HG03196 (cell line): ENCODE data around the gene PTK7.

Experiments used
- ATAC-seq: cut with Tn5 transposase; IDR thresholded peaks from one replicate; pipeline ENCODE4 v1.9.1; 2021; ENCODE audit not compliant: unreplicated experiment

PTK7 gene

GRCh38 chr6:43200541-43200940, 124.4 kb downstream of the PTK7 start:
- no peak for ATAC-seq

DNA sequence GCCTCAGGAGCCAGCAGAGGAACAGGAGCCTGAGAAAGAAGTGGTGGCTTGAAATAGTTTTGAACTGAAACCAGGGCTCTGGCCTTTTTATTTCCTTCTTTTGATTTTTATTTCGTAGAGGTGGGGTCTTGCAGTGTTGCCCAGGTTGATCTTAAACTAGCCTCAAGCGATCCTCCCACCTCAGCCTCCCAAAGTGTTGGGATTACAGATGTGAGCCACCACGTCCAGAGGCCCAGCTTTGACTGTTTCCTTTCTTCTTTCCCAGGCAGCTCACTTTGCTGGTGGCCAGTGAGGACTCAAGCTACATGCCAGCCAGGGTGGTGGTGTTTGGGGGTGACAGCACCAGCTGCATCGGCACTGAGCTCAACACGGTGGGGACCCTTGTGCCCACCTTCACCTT, 126.3 kb downstream of the PTK7 start:
- no peak for ATAC-seq

DNA sequence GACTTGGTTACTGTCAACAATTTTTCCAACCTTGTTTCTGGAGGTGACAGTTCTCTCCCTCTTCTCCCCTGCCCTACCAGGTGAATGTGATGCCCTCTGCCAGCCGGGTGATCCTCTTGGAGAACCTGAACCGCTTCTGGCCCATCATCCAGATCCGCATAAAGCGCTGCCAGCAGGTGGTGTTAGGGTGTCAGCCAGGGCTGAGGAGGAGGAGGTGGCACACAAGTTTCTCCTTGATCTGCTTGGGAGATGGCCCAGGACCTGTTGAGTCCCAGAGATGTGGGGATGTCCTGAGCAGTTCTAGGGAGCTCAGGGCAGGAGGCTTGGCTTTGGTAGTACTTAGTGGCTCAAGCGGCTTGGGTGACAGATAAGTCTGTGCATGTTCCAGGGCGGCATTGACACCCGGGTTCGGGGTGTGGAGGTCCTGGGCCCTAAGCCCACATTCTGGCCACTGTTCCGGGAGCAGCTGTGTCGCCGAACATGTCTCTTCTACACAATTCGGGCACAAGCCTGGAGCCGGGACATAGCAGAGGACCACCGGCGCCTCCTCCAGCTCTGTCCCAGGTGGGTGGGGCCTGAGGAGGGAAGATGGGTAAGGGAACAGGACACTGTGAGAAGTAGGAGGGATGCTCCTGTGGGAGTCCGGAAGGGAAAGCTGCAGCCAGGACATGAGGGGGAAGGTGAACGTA, 127.1 kb downstream of the PTK7 start:
- no peak for ATAC-seq

- no peak for ATAC-seq
Observed at GRCh38 chr6:43203718-43204095, 127.6 kb downstream of the PTK7 start.

GRCh38 chr6:43204271-43205105, 128.4 kb downstream of the PTK7 start:
- no peak for ATAC-seq

DNA sequence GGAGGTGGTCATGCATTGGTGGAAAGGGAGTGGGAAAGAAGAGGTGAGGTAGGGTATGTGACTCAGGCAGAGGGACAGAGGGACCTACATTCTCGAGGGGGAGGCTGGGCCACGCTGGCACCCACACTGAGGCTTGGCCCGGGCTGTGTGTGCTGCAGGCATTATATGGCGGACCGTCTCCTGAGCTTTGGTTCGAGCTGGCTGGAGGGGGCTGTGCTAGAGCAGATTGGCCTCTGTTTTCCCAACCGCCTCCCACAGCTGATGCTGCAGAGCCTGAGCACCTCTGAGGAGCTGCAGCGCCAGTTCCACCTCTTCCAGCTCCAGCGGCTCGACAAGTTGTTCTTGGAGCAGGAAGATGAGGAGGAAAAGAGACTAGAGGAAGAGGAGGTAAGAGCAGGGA, 129.7 kb downstream of the PTK7 start:
- no peak for ATAC-seq

DNA sequence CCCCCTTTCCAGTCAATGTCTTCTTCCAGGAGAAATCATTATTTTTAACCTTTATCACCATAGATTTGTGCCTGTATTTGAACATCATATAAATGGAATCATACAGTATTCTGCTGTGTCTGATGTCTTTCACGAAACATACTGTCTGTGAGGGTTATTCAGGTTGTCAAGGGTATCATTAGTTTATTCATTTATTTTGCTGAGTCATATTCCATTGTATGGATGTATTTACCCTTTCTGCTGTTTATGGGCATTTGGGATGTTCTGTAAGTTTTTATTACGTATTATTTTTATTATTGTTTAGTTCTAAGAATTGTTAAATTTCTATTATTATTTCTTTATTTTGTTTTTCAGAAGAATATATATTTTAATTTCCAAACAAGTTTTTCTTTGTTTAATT, 131.2 kb downstream of the PTK7 start:
- no peak for ATAC-seq
